Parathyroid adenoma (tissue), 2 donors: ENCODE results near the gene MTA1.

Source experiments
- H2AFZ ChIP-seq: fragments of 300-600 bp; sonication (generic); one replicate; pipeline ENCODE4 v1.7.0; 2017; ENCODE audit warnings: antibody characterized with exemption, mild to moderate bottlenecking
- H3K27ac ChIP-seq: fragments of 300-600 bp; sonication (generic); one replicate; pipeline ENCODE4 v1.7.0; 2017
- H3K27me3 ChIP-seq: fragments of 300-600 bp; sonication (generic); one replicate; pipeline ENCODE4 v1.7.0; 2017; ENCODE audit warnings: low read length; ENCODE audit not compliant: control insufficient read depth, insufficient read depth
- H3K36me3 ChIP-seq: fragments of 300-600 bp; sonication (generic); one replicate; pipeline ENCODE4 v1.7.0; 2017; ENCODE audit warnings: low read length; ENCODE audit not compliant: control insufficient read depth, insufficient read depth
- H3K4me1 ChIP-seq: fragments of 300-600 bp; sonication (generic); one replicate; pipeline ENCODE4 v1.7.0; 2017; ENCODE audit warnings: control low read depth
- H3K4me2 ChIP-seq: fragments of 300-600 bp; sonication (generic); one replicate; pipeline ENCODE4 v1.7.0; 2017; ENCODE audit warnings: low read length
- H3K4me3 ChIP-seq: fragments of 300-600 bp; sonication (generic); one replicate; pipeline ENCODE4 v1.7.0; 2017; ENCODE audit warnings: low read depth, low read length
- H3K79me2 ChIP-seq: fragments of 300-600 bp; sonication (generic); one replicate; pipeline ENCODE4 v1.7.0; 2017; ENCODE audit warnings: control low read depth
- H3K9ac ChIP-seq: fragments of 300-600 bp; sonication (generic); one replicate; pipeline ENCODE4 v1.7.0; 2017; ENCODE audit warnings: mild to moderate bottlenecking
- H3K9me3 ChIP-seq: fragments of 300-600 bp; sonication (generic); one replicate; pipeline ENCODE4 v1.7.0; 2017; ENCODE audit warnings: low read length; ENCODE audit not compliant: control insufficient read depth
- CTCF ChIP-seq: fragments of 300-600 bp; sonication (generic); IDR thresholded peaks from one replicate; pipeline ENCODE4 v1.7.0; 2017; ENCODE audit warnings: antibody characterized with exemption, mild to moderate bottlenecking
- donor health status: primary hyperparathyroidism.

MTA1 gene

GRCh38 chr14:105431256-105431655 is 11.6 kb downstream of the MTA1 start:
- Histone ChIP-seq H3K27me3 (no peaks in the 10 kb centered on the region), H2AFZ (no peak overlapping the region), H3K27ac (no peak overlapping the region), H3K4me1 (no peaks in the 10 kb centered on the region), H3K9me3 (no peaks in the 10 kb centered on the region), H3K4me2 (no peak overlapping the region), H3K4me3 (no peak overlapping the region), H3K79me2 (peaks cover 21% of the 10 kb centered on the region), H3K9ac (no peak overlapping the region), H3K36me3 (no peaks in the 10 kb centered on the region)
- TF ChIP-seq CTCF: no peak

GRCh38 chr14:105432657-105433056 is 13.0 kb downstream of the MTA1 start:
- Histone ChIP-seq H3K27me3 (no peaks in the 10 kb centered on the region), H3K9me3 (no peaks in the 10 kb centered on the region), H3K9ac (no peak overlapping the region), H3K4me3 (no peak overlapping the region), H3K79me2 (peaks cover 34% of the 10 kb centered on the region), H3K27ac (no peak overlapping the region), H3K4me1 (no peaks in the 10 kb centered on the region), H3K4me2 (no peak overlapping the region), H3K36me3 (no peaks in the 10 kb centered on the region), H2AFZ (no peak overlapping the region)
- TF ChIP-seq CTCF: no peak

- H3K9ac ChIP-seq: no peak overlapping the region
- TF ChIP-seq CTCF: no peak
- H3K4me2 ChIP-seq: no peak overlapping the region
- no peak overlapping the region for H2AFZ ChIP-seq
- no peak overlapping the region for H3K27ac ChIP-seq
- no peak overlapping the region for H3K4me3 ChIP-seq
- H3K27me3 ChIP-seq: no peaks in the 10 kb centered on the region
- H3K9me3 ChIP-seq: no peaks in the 10 kb centered on the region
- peaks cover 39% of the 10 kb centered on the region for H3K79me2 ChIP-seq
- H3K36me3 ChIP-seq: no peaks in the 10 kb centered on the region
- no peaks in the 10 kb centered on the region for H3K4me1 ChIP-seq
Observed at GRCh38 chr14:105433161-105433605, 13.6 kb downstream of the MTA1 start.

- no peak for TF ChIP-seq CTCF
- no peak overlapping the region for H3K9ac ChIP-seq
- H3K9me3 ChIP-seq: no peaks in the 10 kb centered on the region
- H2AFZ ChIP-seq: no peak overlapping the region
- no peak overlapping the region for H3K27ac ChIP-seq
- no peak overlapping the region for H3K4me3 ChIP-seq
- no peaks in the 10 kb centered on the region for H3K36me3 ChIP-seq
- peaks cover 61% of the 10 kb centered on the region for H3K79me2 ChIP-seq
- H3K4me1 ChIP-seq: no peaks in the 10 kb centered on the region
- H3K27me3 ChIP-seq: no peaks in the 10 kb centered on the region
- H3K4me2 ChIP-seq: no peak overlapping the region
Observed at GRCh38 chr14:105436402-105436801, 16.8 kb downstream of the MTA1 start.

- Histone ChIP-seq H3K4me3 (no peak overlapping the region), H3K9ac (no peak overlapping the region), H3K79me2 (peaks cover 61% of the 10 kb centered on the region), H3K36me3 (no peaks in the 10 kb centered on the region), H2AFZ (no peak overlapping the region), H3K9me3 (no peaks in the 10 kb centered on the region), H3K27me3 (no peaks in the 10 kb centered on the region), H3K4me1 (no peaks in the 10 kb centered on the region), H3K27ac (no peak overlapping the region), H3K4me2 (no peak overlapping the region)
- TF ChIP-seq CTCF: no peak
Observed at GRCh38 chr14:105436891-105437722, 17.5 kb downstream of the MTA1 start.
